ENCODE data around the gene HMG20B.
"Not testable (repeated sequence)": the region's sequence is repeated elsewhere in the genome, so short reads cannot be mapped to it uniquely, and the experiment has no call there.

The HMG20B gene

GRCh38 chr19:3565139-3565538 lies 7.6 kb upstream of the HMG20B start:
- H2BK120ac ChIP-seq (ENCODE audit: low read depth, low read length) = no peak overlapping the region
- no peak overlapping the region for H2AK5ac ChIP-seq (ENCODE audit: low read length, severe bottlenecking)
- H3K36me3 ChIP-seq (ENCODE audit: control insufficient read depth in 1 of 2, insufficient read depth in 2 of 2, low read depth in 1 of 2, low read length in 2 of 2) = no peaks in the 10 kb centered on the region
- peak overlapping the region; percentile 66 for H4K8ac ChIP-seq (ENCODE audit: low read length)
- peak overlapping the region in 1 of 2 experiments; percentile 95 for H3K18ac ChIP-seq (ENCODE audit: low read depth in 1 of 2, low read length in 2 of 2)
- no peak overlapping the region for H3K14ac ChIP-seq (ENCODE audit: low read length in 2 of 2)
- H3K27ac ChIP-seq (ENCODE audit: low read length, poor library complexity, severe bottlenecking) = peak overlapping the region; percentile 8
- H3K4me1 ChIP-seq (ENCODE audit: control insufficient read depth, insufficient read depth, low read depth, low read length) = peaks cover 24% of the 10 kb centered on the region
- no peak overlapping the region for H3K9ac ChIP-seq (ENCODE audit: low read length)
- H3K4me2 ChIP-seq (ENCODE audit: low read length, poor library complexity, severe bottlenecking) = no peak overlapping the region
- H3K23ac ChIP-seq (ENCODE audit: low read length in 2 of 2) = no peak overlapping the region
- DNase-seq = peak; percentile 99
- H3K79me1 ChIP-seq (replicated peaks; ENCODE audit: low read length, poor library complexity, severe bottlenecking) = peaks cover 1% of the 10 kb centered on the region
- no peak overlapping the region for H4K91ac ChIP-seq (ENCODE audit: low read length)
- H3K4me3 ChIP-seq (ENCODE audit: insufficient read depth in 1 of 2, low read depth in 1 of 2, low read length in 2 of 2) = no peak overlapping the region
- peak overlapping the region; percentile 48 to 73 for H3K4ac ChIP-seq (ENCODE audit: low read depth in 1 of 2, low read length in 2 of 2)
- no peaks in the 10 kb centered on the region for H3K27me3 ChIP-seq (ENCODE audit: control insufficient read depth in 1 of 2, insufficient read depth in 1 of 2, low read length in 2 of 2)
- peak overlapping the region in 1 of 2 experiments; percentile 65 for H2BK12ac ChIP-seq (ENCODE audit: low read length in 2 of 2)
- 13% methylated on average over 19 of the region's 19 CpGs for WGBS
- no peaks in the 10 kb centered on the region for H3K9me3 ChIP-seq (ENCODE audit: control insufficient read depth, low read length)
- no peak overlapping the region for H2BK5ac ChIP-seq (ENCODE audit: low read depth, low read length, poor library complexity, severe bottlenecking)
- H2AFZ ChIP-seq (ENCODE audit: low read depth, low read length) = peak overlapping the region; percentile 30
- H2BK15ac ChIP-seq (ENCODE audit: low read depth, poor library complexity, severe bottlenecking) = no peak overlapping the region

DNA sequence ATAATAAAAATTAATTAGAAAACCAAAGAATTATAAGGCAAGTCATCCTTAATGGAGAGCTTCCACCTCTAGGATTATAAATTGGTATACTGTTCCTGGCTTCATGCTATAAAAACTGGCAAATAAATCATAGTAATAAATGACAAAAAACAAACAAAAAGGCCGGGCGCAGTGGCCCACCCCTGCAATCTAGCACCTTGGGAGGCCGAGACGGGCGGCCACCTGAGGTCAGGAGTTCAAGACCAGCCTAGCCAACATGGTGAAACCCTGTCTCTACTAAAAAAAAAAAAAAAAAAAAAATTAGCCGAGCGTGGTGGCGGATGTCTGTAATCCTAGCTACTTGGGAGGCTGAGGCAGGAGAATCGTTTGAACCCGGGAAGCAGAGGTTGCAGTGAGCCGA lies 2.7 kb upstream of the HMG20B start:
- H3K27me3 ChIP-seq (ENCODE audit: control insufficient read depth in 1 of 2, insufficient read depth in 1 of 2, low read length in 2 of 2); H2AFZ ChIP-seq (ENCODE audit: low read depth, low read length); H3K9ac ChIP-seq (ENCODE audit: low read length); H3K9me3 ChIP-seq (ENCODE audit: control insufficient read depth, low read length); H3K18ac ChIP-seq (ENCODE audit: low read depth in 1 of 2, low read length in 2 of 2); H2BK120ac ChIP-seq (ENCODE audit: low read depth, low read length); H4K8ac ChIP-seq (ENCODE audit: low read length); H3K4ac ChIP-seq (ENCODE audit: low read depth in 1 of 2, low read length in 2 of 2); H3K4me2 ChIP-seq (ENCODE audit: low read length, poor library complexity, severe bottlenecking); H3K14ac ChIP-seq (ENCODE audit: low read length in 2 of 2); H2BK5ac ChIP-seq (ENCODE audit: low read depth, low read length, poor library complexity, severe bottlenecking); H4K91ac ChIP-seq (ENCODE audit: low read length); DNase-seq; H3K4me3 ChIP-seq (ENCODE audit: insufficient read depth in 1 of 2, low read depth in 1 of 2, low read length in 2 of 2); H2BK12ac ChIP-seq (ENCODE audit: low read length in 2 of 2); H2AK5ac ChIP-seq (ENCODE audit: low read length, severe bottlenecking); H2BK15ac ChIP-seq (ENCODE audit: low read depth, poor library complexity, severe bottlenecking); H3K27ac ChIP-seq (ENCODE audit: low read length, poor library complexity, severe bottlenecking); H3K23ac ChIP-seq (ENCODE audit: low read length in 2 of 2): not testable (repeated sequence)
- 97% methylated on average over 10 of the region's 11 CpGs for WGBS
- Histone ChIP-seq H3K4me1 (ENCODE audit: control insufficient read depth, insufficient read depth, low read depth, low read length) (peaks cover 21% of the 10 kb centered on the region), H3K36me3 (ENCODE audit: control insufficient read depth in 1 of 2, insufficient read depth in 2 of 2, low read depth in 1 of 2, low read length in 2 of 2) (peaks cover 3 to 11% of the 10 kb centered on the region in 2 experiments), H3K79me1 (replicated peaks; ENCODE audit: low read length, poor library complexity, severe bottlenecking) (peaks cover 16% of the 10 kb centered on the region)

GRCh38 chr19:3570606-3571011 lies 2.1 kb upstream of the HMG20B start:
- H3K9me3 ChIP-seq (ENCODE audit: control insufficient read depth, low read length) = no peaks in the 10 kb centered on the region
- H2BK5ac ChIP-seq (ENCODE audit: low read depth, low read length, poor library complexity, severe bottlenecking) = no peak overlapping the region
- no peak overlapping the region for H2BK12ac ChIP-seq (ENCODE audit: low read length in 2 of 2)
- H3K79me1 ChIP-seq (replicated peaks; ENCODE audit: low read length, poor library complexity, severe bottlenecking) = peaks cover 19% of the 10 kb centered on the region
- no peaks in the 10 kb centered on the region for H3K27me3 ChIP-seq (ENCODE audit: control insufficient read depth in 1 of 2, insufficient read depth in 1 of 2, low read length in 2 of 2)
- H3K27ac ChIP-seq (ENCODE audit: low read length, poor library complexity, severe bottlenecking) = no peak overlapping the region
- no peak overlapping the region for H3K14ac ChIP-seq (ENCODE audit: low read length in 2 of 2)
- H4K8ac ChIP-seq (ENCODE audit: low read length) = no peak overlapping the region
- H2BK120ac ChIP-seq (ENCODE audit: low read depth, low read length) = no peak overlapping the region
- H3K18ac ChIP-seq (ENCODE audit: low read depth in 1 of 2, low read length in 2 of 2) = no peak overlapping the region
- DNase-seq = no peak
- no peak overlapping the region for H2BK15ac ChIP-seq (ENCODE audit: low read depth, poor library complexity, severe bottlenecking)
- no peak overlapping the region for H3K9ac ChIP-seq (ENCODE audit: low read length)
- H3K4me2 ChIP-seq (ENCODE audit: low read length, poor library complexity, severe bottlenecking) = no peak overlapping the region
- no peak overlapping the region for H3K23ac ChIP-seq (ENCODE audit: low read length in 2 of 2)
- H3K4me1 ChIP-seq (ENCODE audit: control insufficient read depth, insufficient read depth, low read depth, low read length) = peaks cover 18% of the 10 kb centered on the region
- peak overlapping the region in 1 of 2 experiments; percentile 15 for H3K4ac ChIP-seq (ENCODE audit: low read depth in 1 of 2, low read length in 2 of 2)
- peaks cover 8 to 17% of the 10 kb centered on the region in 2 experiments for H3K36me3 ChIP-seq (ENCODE audit: control insufficient read depth in 1 of 2, insufficient read depth in 2 of 2, low read depth in 1 of 2, low read length in 2 of 2)
- H4K91ac ChIP-seq (ENCODE audit: low read length) = no peak overlapping the region
- no peak overlapping the region for H3K4me3 ChIP-seq (ENCODE audit: insufficient read depth in 1 of 2, low read depth in 1 of 2, low read length in 2 of 2)
- 91% methylated on average over 7 of the region's 7 CpGs for WGBS
- H2AK5ac ChIP-seq (ENCODE audit: low read length, severe bottlenecking) = no peak overlapping the region
- no peak overlapping the region for H2AFZ ChIP-seq (ENCODE audit: low read depth, low read length)

GRCh38 chr19:3572132-3572854 lies 451 bp upstream of the HMG20B start:
- peak overlapping the region in 1 of 2 experiments; percentile 45 for H2BK12ac ChIP-seq (ENCODE audit: low read length in 2 of 2)
- DNase-seq = peak; percentile 100
- no peaks in the 10 kb centered on the region for H3K27me3 ChIP-seq (ENCODE audit: control insufficient read depth in 1 of 2, insufficient read depth in 1 of 2, low read length in 2 of 2)
- peak overlapping the region; percentile 90 for H2AK5ac ChIP-seq (ENCODE audit: low read length, severe bottlenecking)
- peak overlapping the region; percentile 46 to 99 for H3K4ac ChIP-seq (ENCODE audit: low read depth in 1 of 2, low read length in 2 of 2)
- peak overlapping the region in 1 of 2 experiments; percentile 93 for H3K23ac ChIP-seq (ENCODE audit: low read length in 2 of 2)
- peak overlapping the region; percentile 73 for H4K91ac ChIP-seq (ENCODE audit: low read length)
- peak overlapping the region; percentile 54 for H2AFZ ChIP-seq (ENCODE audit: low read depth, low read length)
- peak overlapping the region; percentile 48 to 81 for H3K4me3 ChIP-seq (ENCODE audit: insufficient read depth in 1 of 2, low read depth in 1 of 2, low read length in 2 of 2)
- H3K36me3 ChIP-seq (ENCODE audit: control insufficient read depth in 1 of 2, insufficient read depth in 2 of 2, low read depth in 1 of 2, low read length in 2 of 2) = peaks cover 15 to 32% of the 10 kb centered on the region in 2 experiments
- no peak overlapping the region for H2BK5ac ChIP-seq (ENCODE audit: low read depth, low read length, poor library complexity, severe bottlenecking)
- H3K14ac ChIP-seq (ENCODE audit: low read length in 2 of 2) = peak overlapping the region in 1 of 2 experiments; percentile 71
- peak overlapping the region; percentile 99 for H3K4me2 ChIP-seq (ENCODE audit: low read length, poor library complexity, severe bottlenecking)
- WGBS = 8% methylated on average over 44 of the region's 48 CpGs
- peak overlapping the region; percentile 87 for H3K9ac ChIP-seq (ENCODE audit: low read length)
- H4K8ac ChIP-seq (ENCODE audit: low read length) = peak overlapping the region; percentile 98
- H3K79me1 ChIP-seq (replicated peaks; ENCODE audit: low read length, poor library complexity, severe bottlenecking) = peaks cover 21% of the 10 kb centered on the region
- peaks cover 28% of the 10 kb centered on the region for H3K4me1 ChIP-seq (ENCODE audit: control insufficient read depth, insufficient read depth, low read depth, low read length)
- no peaks in the 10 kb centered on the region for H3K9me3 ChIP-seq (ENCODE audit: control insufficient read depth, low read length)
- peak overlapping the region; percentile 41 for H3K27ac ChIP-seq (ENCODE audit: low read length, poor library complexity, severe bottlenecking)
- H2BK15ac ChIP-seq (ENCODE audit: low read depth, poor library complexity, severe bottlenecking) = peak overlapping the region; percentile 96
- peak overlapping the region; percentile 94 for H2BK120ac ChIP-seq (ENCODE audit: low read depth, low read length)
- H3K18ac ChIP-seq (ENCODE audit: low read depth in 1 of 2, low read length in 2 of 2) = peak overlapping the region; percentile 89 to 95

All from mesenchymal stem cell (in vitro differentiated cells and primary cell).